Head of caudate nucleus (tissue), 42 donors: ENCODE measurements around the gene MED12.
A peak's percentile ranks its signal among the peaks of the same experiment; 100 is the strongest.

Experiments used
- DNase-seq, 42 donors: peaks; one replicate each; pipeline versions ENCODE4 v3.0.0 to v3.0.0-alpha.2; 2020 to 2021; ENCODE audit warnings: mixed read lengths in 7 of 42
- intact Hi-C: fragments of 100-400 bp; cut with DNase I; formaldehyde crosslinking; loops from one replicate; pipeline ENCODE4 v1.15.0; 2022

MED12 gene

DNA sequence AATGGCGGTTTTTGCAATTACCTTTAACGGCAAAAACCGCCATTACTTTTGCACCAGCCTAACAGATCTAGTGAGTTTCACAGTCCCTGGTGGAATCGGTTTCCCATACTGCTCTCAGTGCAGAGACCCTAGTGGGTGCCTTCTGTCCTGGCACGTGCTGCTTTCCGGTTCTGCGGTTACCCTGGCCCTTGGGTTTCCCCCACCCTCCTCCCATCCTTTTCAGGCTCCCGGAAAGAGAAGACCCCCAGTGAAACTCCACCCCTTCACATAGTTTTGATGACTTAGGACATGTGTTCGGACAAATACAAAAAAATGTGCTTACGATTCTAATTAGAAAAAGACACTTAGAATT lies 63.1 kb downstream of the MED12 start:
- intact Hi-C loops: no loop called here
- peak in 3 of 42 donors; percentile 7 to 44 (median 14) for DNase-seq

DNA sequence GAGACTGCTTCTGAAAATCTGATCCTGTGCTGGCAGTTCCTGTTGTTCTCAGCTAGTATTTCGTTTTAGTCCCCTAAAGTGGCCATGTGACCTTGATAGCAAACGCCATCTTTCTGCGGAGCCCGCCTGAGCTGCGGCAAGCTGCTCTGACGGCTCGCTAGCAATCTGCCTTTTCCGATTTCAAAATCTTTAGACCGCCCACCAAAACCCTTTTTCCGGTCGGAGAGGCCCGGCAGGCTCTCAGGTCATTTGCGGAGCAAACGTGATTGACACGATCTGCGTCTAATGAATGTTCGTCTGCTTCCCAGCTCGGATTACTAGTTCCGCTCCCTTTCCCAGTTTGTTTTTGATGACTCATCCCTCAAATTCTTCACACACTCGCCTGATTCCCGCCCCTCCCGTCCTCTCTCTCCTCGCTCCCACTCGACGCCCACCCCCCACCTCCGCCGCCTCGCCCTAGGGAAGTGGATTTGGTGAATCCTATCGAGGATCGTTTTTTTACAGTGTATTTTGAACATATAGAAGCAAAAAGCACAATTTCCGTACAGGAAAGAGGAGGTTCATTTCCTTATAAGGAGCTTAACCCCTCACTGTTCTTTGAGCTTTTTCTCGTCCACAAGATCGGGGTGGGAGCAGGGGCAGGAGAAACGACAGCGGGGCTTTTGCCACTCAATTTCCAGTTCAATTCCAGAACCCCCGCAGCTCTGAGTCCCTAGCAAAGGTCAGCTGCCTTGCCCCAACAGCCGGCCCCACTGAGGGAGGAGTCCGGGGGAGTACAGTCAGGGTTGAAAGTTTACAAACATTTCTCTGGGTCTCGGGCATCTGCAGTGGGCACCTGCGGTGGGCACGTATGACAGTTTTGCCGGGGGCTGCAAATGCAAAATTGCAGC lies 63.8 kb downstream of the MED12 start:
- intact Hi-C loops: no loop called here
- peak; percentile 77 to 96 (median 89) for DNase-seq

DNA sequence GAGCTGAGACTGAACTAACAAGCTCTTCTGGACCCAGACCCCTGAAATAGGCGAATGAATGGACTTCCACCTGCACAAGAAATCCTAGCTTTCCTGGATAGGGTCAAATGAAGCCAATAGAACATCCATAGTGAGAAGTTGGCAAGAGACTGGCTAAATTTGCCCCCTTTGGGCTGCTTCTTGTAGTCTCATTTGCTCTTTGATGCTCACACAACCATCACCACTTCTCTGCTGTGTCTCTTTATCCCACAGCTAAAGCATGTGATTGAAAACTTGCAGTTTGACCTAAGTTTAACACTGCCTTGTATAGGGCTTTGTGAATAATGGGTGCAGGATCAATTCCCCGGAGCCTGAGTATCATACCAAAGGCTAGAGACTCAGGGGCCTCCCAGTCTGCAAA lies 64.5 kb downstream of the MED12 start:
- DNase-seq: peak in 1 of 42 donors; percentile 3
- intact Hi-C loops: no loop called here

DNA sequence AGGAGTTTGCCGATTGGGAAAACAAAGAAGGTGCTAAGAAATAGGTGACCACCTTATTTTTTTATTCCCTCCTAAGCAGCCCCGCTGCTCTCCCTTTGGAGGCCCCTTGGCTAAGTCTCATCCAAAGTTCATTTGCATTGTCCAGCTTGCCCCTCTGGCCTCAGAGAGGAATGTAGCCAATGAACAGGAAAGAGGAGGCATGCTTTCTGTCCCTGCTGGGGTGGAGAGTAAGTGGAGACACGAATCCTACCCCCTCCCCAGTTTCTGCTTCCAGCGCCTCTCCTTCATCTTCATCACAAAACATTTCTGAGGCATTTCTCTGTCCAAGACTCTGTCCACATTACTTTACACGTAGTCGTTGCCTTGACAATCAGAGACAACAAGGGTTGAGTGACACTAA lies 64.9 kb downstream of the MED12 start:
- DNase-seq: no peak
- intact Hi-C loops: no loop called here

DNA sequence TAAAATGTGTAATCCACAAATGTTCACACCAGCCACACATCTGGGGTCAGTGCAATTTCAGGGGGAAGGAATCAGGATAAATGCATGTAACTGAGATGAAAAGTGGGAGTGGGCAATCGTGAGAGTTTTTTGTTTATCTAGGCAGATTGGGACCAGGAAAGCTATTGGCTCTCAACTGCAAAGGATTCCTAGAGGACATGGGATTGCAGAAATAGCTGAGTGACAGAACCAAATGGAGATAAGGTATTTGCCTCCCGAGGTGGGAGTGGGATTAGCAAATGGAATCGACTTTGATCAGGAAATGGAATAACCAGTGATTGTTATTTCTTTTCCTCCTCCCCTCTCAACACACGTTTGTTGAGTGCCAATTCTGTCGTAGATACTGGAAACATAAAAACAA lies 65.7 kb downstream of the MED12 start:
- intact Hi-C loops: no loop called here
- DNase-seq: no peak

DNA sequence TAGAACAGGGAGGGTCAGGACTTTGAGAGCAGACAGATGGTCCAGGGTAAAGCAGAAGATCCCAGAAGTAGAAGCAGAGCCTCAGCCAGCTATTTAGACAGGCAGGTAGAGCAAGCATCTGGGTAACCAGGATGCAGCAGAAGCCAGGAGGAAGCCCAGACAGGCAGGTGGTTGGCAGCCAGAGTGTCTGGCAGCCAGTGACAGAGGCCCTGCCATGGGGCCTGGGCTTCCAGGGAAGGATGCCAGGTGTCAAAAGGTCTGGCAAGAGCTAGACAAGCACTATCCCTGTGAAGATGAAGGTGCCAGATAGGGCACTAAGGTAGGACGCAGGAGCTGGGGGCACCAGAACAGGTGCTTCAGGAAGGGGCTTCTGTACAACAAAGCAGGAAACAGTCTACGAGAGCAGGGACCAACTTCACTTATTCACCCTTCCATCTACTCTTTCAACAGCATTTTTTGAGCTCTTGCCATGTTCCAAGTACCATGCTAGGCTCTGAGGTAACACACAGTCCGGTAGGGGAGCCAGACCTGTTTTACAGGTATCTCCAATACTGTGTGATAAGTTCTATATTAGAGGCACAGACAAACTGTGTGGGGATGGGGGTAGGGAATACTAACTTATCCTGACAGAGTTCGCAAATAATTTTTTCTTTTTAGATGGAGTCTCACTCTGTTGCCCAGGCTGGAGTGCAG lies 66.6 kb downstream of the MED12 start:
- intact Hi-C loops: no loop called here
- DNase-seq: no peak

DNA sequence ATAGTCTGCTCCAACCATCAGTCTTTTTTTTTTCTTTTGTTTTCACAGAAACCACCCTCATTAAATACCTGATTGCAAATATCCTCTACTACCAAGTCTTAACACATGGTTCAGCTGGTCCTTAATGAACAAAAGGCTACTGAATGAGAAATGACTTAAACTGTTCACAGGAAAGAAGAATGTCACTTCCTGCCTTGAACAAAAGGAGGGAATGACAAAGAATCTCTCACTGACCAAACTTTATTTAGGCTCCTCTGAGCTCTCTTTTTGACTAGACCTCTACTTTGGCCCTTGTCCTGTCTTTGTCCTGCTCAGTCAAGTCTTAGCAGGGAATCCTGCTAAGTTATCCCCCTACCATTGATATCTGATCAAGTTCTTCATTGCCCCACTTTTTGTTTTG lies 72.9 kb downstream of the MED12 start:
- intact Hi-C loops: no loop called here
- DNase-seq: no peak
